Fibroblast of lung (primary cell): ENCODE measurements around the gene SLC45A1.

Source experiments
- EZH2 ChIP-seq: IDR thresholded peaks from 2 replicates; pipeline ENCODE4 v1.5.1; 2012; ENCODE audit warnings: low read length, control low read depth, mild to moderate bottlenecking; ENCODE audit errors: missing control alignments
- TF ChIP-seq, protein P1 (sequence below), 2 donors: IDR thresholded peaks in 1 of 2; conservative IDR thresholded peaks in 1 of 2; 1 replicate in 1 of 2; 2 replicates in 1 of 2; pipeline ENCODE4 v1.5.1; 2011 to 2012; ENCODE audit warnings: low read length in 2 of 2, control low read depth in 1 of 2, inconsistent platforms in 1 of 2, low read depth in 1 of 2, mild to moderate bottlenecking in 1 of 2

DNA sequence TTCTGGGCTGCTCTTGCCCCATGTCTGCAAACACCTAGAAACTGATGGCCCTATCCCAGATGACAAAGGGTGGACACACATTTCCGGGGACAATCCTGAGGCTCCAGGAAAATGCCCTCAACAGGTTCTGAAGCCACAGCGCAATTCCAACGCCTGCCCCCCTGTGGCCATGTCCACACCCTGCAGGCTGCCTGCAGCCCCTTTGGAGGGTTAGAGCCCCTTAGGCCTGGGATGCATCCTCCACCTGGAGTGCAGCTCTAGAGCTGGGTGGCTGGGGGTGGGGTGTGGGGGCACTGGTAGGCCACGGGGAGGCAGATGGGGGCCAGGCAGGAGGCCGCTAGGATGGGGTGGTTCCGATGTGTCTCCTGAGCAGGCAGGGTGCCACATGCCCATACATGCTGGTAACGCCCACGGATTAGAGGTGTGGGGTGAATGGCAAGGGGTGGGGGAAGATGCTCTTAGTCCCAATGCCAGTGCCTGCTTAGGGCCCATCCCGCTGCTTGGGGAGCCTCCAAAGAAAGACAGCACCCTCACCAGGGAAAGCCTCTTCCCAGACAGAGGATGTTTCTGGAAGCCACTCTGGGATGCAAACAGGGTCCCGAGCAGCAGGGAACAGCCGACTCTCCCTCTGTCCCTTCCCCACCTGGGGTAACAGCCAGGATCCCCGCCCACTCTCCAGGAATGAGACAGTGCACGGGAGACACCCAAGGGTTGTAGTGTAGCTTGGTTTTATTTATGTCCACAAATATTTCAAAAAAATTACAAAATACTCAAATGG is 34.0 kb downstream of the SLC45A1 start:
- TF ChIP-seq, protein P1, sequence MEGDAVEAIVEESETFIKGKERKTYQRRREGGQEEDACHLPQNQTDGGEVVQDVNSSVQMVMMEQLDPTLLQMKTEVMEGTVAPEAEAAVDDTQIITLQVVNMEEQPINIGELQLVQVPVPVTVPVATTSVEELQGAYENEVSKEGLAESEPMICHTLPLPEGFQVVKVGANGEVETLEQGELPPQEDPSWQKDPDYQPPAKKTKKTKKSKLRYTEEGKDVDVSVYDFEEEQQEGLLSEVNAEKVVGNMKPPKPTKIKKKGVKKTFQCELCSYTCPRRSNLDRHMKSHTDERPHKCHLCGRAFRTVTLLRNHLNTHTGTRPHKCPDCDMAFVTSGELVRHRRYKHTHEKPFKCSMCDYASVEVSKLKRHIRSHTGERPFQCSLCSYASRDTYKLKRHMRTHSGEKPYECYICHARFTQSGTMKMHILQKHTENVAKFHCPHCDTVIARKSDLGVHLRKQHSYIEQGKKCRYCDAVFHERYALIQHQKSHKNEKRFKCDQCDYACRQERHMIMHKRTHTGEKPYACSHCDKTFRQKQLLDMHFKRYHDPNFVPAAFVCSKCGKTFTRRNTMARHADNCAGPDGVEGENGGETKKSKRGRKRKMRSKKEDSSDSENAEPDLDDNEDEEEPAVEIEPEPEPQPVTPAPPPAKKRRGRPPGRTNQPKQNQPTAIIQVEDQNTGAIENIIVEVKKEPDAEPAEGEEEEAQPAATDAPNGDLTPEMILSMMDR (conservative IDR thresholded peaks at IDR 0.05 in 1 of 2, IDR thresholded peaks at IDR 0.05 in 1 of 2; ENCODE audit: low read depth in 1 of 2, low read length in 2 of 2), result peak; percentile 38 to 72
- TF ChIP-seq EZH2, result no peak
